Measurements from ENCODE around the gene MYO3B. TPM values are rescaled to one million over a fixed set of nuclear protein-coding genes. Genes with fewer than 3 reads are reported as not detected.
A peak's percentile ranks its signal among the peaks of the same experiment; 100 is the strongest.

The MYO3B gene
- total and polyA plus RNA-seq, 7 experiments from 2014 or later: 0.66 to 0.82 TPM; not detected in 5

DNA sequence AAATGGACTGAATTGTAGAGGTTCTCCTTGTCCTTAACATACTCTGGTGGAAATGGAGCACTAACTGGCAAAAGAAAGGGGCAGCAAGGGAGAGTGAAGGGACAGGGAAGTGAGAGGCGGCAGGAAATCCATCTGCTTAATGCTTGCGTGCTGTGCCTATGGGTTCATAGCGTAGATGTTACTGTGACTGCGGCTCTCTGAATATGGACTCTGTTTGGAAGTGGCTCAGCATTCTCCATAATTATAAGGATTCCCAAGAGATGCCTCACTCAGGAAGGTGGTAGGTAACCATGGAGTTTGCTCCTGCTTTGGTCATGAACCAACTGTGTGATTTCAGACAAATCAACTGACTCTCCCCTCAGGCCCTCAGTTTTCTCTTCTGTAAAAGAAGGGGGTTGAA lies 50.0 kb downstream of the MYO3B start:
- Mint-ChIP-seq H3K4me1 (no peaks in the 10 kb centered on the region), H3K36me3 (no peaks in the 10 kb centered on the region), H3K4me3 (no peak overlapping the region), H3K9me3 (no peaks in the 10 kb centered on the region), H3K27ac (no peak overlapping the region), H3K27me3 (peaks cover 0 to 22% (median 8%) of the 10 kb centered on the region in 5 donors)
- DNase-seq: no peak
- H3K27ac ChIP-seq (ENCODE audit: low read depth, low read length): no peak overlapping the region
- ATAC-seq: no peak
- H3K9me3 ChIP-seq (ENCODE audit: control insufficient read depth in 2 of 3, low read length in 3 of 3): no peaks in the 10 kb centered on the region
- intact Hi-C loops (cut with micrococcal nuclease): no loop called here
- H3K36me3 ChIP-seq (ENCODE audit: control insufficient read depth in 2 of 3, insufficient read depth in 3 of 3, low read length in 3 of 3): no peaks in the 10 kb centered on the region
- no peak overlapping the region for H3K4me3 ChIP-seq (ENCODE audit: low read length)
- CTCF ChIA-PET: no interaction called here
- no peaks in the 10 kb centered on the region for H3K4me1 ChIP-seq (ENCODE audit: control insufficient read depth in 2 of 2, insufficient read depth in 2 of 2, low read length in 2 of 2)
- POLR2A ChIA-PET: no interaction called here
- no peaks in the 10 kb centered on the region for H3K27me3 ChIP-seq (ENCODE audit: control insufficient read depth in 2 of 2, insufficient read depth in 2 of 2, low read length in 2 of 2)

DNA sequence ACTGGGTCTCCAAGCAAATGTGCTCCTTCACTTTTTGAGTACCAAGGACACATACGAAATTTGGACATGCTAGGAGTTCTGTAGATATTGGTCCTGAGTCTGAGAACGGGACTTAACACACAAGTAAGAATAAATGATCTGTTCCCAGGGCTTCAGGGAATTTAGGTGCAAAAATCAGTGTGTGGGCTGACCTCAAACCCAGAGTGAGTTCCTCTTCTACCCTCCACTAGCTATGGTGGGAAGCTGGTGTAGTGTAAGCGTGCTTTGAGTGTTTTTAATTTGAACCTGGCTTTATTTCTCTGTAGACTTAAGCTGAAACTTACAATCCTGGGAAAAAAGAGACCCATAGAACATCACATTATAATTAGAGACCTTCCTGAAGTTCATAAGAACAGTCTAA lies 50.5 kb downstream of the MYO3B start:
- ChIA-PET CTCF (no interaction called here), POLR2A (no interaction called here)
- Histone ChIP-seq H3K27ac (ENCODE audit: low read depth, low read length) (no peak overlapping the region), H3K36me3 (ENCODE audit: control insufficient read depth in 2 of 3, insufficient read depth in 3 of 3, low read length in 3 of 3) (no peaks in the 10 kb centered on the region), H3K9me3 (ENCODE audit: control insufficient read depth in 2 of 3, low read length in 3 of 3) (no peaks in the 10 kb centered on the region), H3K27me3 (ENCODE audit: control insufficient read depth in 2 of 2, insufficient read depth in 2 of 2, low read length in 2 of 2) (no peaks in the 10 kb centered on the region), H3K4me3 (ENCODE audit: low read length) (no peak overlapping the region), H3K4me1 (ENCODE audit: control insufficient read depth in 2 of 2, insufficient read depth in 2 of 2, low read length in 2 of 2) (no peaks in the 10 kb centered on the region)
- H3K9me3 Mint-ChIP-seq: no peaks in the 10 kb centered on the region
- no peak overlapping the region for H3K27ac Mint-ChIP-seq
- intact Hi-C loops (cut with micrococcal nuclease): no loop called here
- peaks cover 0 to 22% (median 8%) of the 10 kb centered on the region in 5 donors for H3K27me3 Mint-ChIP-seq
- H3K4me1 Mint-ChIP-seq: no peaks in the 10 kb centered on the region
- H3K4me3 Mint-ChIP-seq: no peak overlapping the region
- DNase-seq (no peak), ATAC-seq (no peak)
- no peaks in the 10 kb centered on the region for H3K36me3 Mint-ChIP-seq

DNA sequence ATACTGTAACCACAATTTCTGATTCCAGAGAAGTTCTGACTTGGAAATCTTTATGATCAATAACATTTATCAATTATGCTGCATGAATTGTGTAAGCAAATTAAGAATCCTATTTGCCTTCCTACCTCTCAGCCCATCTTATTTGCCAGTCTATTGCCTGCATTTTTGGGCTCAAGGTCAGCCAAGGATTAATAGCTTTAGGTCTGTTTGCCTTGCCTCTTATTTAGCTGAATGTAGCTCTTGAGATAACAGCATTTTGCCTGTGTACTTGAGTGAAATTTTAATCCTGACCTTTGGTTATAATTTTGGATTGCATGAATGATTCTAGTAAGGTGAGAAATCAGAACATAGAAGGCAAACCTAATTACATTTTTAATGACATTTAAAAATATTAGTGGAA lies 51.2 kb downstream of the MYO3B start:
- H3K27me3 ChIP-seq (ENCODE audit: control insufficient read depth in 2 of 2, insufficient read depth in 2 of 2, low read length in 2 of 2): no peaks in the 10 kb centered on the region
- H3K4me1 ChIP-seq (ENCODE audit: control insufficient read depth in 2 of 2, insufficient read depth in 2 of 2, low read length in 2 of 2): no peaks in the 10 kb centered on the region
- POLR2A ChIA-PET: no interaction called here
- ATAC-seq (no peak), DNase-seq (no peak)
- H3K36me3 ChIP-seq (ENCODE audit: control insufficient read depth in 2 of 3, insufficient read depth in 3 of 3, low read length in 3 of 3): no peaks in the 10 kb centered on the region
- intact Hi-C loops (cut with micrococcal nuclease): no loop called here
- CTCF ChIA-PET: no interaction called here
- Mint-ChIP-seq H3K4me1 (no peaks in the 10 kb centered on the region), H3K9me3 (no peaks in the 10 kb centered on the region), H3K27me3 (peaks cover 0 to 22% (median 8%) of the 10 kb centered on the region in 5 donors), H3K4me3 (no peak overlapping the region), H3K27ac (no peak overlapping the region), H3K36me3 (no peaks in the 10 kb centered on the region)
- no peak overlapping the region for H3K27ac ChIP-seq (ENCODE audit: low read depth, low read length)
- no peak overlapping the region for H3K4me3 ChIP-seq (ENCODE audit: low read length)
- no peaks in the 10 kb centered on the region for H3K9me3 ChIP-seq (ENCODE audit: control insufficient read depth in 2 of 3, low read length in 3 of 3)

DNA sequence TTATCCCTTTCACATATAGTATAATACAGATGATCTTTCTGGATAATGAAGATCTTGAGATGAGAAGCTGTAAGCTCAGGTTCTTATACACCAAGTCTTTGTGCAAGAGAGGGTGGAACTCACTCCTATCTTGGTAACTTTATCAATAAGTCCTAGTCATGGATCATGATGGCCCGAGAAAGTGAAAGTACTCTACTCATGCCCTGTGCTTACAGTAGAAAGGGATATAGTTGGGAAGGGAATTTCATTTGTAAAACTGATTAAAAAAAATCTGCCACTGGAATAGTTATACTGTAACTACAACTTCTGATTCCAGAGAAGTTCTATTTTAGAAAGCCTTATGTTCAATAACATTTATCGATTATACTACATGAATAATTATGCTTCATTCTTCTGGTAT lies 51.8 kb downstream of the MYO3B start:
- Mint-ChIP-seq H3K27ac (no peak overlapping the region), H3K4me1 (no peaks in the 10 kb centered on the region), H3K27me3 (peaks cover 0 to 19% (median 8%) of the 10 kb centered on the region in 5 donors), H3K36me3 (no peaks in the 10 kb centered on the region), H3K4me3 (no peak overlapping the region), H3K9me3 (no peaks in the 10 kb centered on the region)
- intact Hi-C loops (cut with micrococcal nuclease): no loop called here
- Histone ChIP-seq H3K4me3 (ENCODE audit: low read length) (no peak overlapping the region), H3K9me3 (ENCODE audit: control insufficient read depth in 2 of 3, low read length in 3 of 3) (no peaks in the 10 kb centered on the region), H3K27ac (ENCODE audit: low read depth, low read length) (no peak overlapping the region), H3K36me3 (ENCODE audit: control insufficient read depth in 2 of 3, insufficient read depth in 3 of 3, low read length in 3 of 3) (no peaks in the 10 kb centered on the region), H3K27me3 (ENCODE audit: control insufficient read depth in 2 of 2, insufficient read depth in 2 of 2, low read length in 2 of 2) (no peaks in the 10 kb centered on the region), H3K4me1 (ENCODE audit: control insufficient read depth in 2 of 2, insufficient read depth in 2 of 2, low read length in 2 of 2) (no peaks in the 10 kb centered on the region)
- ChIA-PET CTCF (no interaction called here), POLR2A (no interaction called here)
- DNase-seq (no peak), ATAC-seq (no peak)

DNA sequence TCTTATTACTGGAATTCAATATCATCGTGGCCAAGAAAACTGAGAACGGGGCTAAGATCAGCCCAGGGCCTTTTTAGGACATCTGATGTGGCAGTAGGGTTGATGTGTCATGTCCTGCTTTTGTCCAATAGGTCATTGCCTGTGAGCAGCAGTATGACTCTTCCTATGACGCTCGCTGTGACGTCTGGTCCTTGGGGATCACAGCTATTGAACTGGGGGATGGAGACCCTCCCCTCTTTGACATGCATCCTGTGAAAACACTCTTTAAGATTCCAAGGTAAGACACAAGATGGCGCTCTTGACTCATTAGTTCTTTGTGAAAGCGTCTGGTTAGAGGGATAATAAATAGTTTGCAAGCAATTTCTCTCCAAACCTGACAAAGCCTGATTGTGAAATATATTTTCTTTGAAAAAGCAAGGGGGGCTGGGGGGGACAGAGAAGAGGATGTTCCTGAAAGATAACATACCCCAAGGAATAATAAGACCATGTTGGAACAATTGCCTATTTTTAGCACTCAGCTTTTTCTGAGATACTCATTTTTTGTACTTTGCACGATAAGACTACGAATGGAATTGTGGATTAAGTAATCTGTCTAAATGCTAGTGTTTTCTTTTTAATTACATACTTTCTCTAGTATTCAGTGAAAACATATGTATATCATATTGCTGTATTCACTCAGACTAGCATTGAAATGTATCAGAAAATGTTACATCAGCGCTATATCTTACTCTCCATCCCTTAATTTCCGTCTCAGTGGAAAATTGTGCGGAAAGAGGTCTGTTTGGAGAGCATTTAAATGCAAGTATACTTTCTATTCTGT lies 58.1 kb downstream of the MYO3B start:
- ChIA-PET POLR2A (no interaction called here), CTCF (interaction anchor here (0.6 kb wide), 1 partner anchor 578 kb away, joined by 3 read pairs; no protein-coding TSS in a partner anchor)
- Histone ChIP-seq H3K27ac (ENCODE audit: low read depth, low read length) (no peak overlapping the region), H3K9me3 (ENCODE audit: control insufficient read depth in 2 of 3, low read length in 3 of 3) (no peaks in the 10 kb centered on the region), H3K4me3 (ENCODE audit: low read length) (no peak overlapping the region), H3K36me3 (ENCODE audit: control insufficient read depth in 2 of 3, insufficient read depth in 3 of 3, low read length in 3 of 3) (no peaks in the 10 kb centered on the region), H3K27me3 (ENCODE audit: control insufficient read depth in 2 of 2, insufficient read depth in 2 of 2, low read length in 2 of 2) (no peaks in the 10 kb centered on the region), H3K4me1 (ENCODE audit: control insufficient read depth in 2 of 2, insufficient read depth in 2 of 2, low read length in 2 of 2) (no peaks in the 10 kb centered on the region)
- intact Hi-C loops (cut with micrococcal nuclease): loop anchor here (1.0 to 2.0 kb wide), 2 partner anchors 579 to 637 kb away; no protein-coding TSS in a partner anchor
- no peaks in the 10 kb centered on the region for H3K4me1 Mint-ChIP-seq
- H3K27ac Mint-ChIP-seq: no peak overlapping the region
- H3K9me3 Mint-ChIP-seq: no peaks in the 10 kb centered on the region
- ATAC-seq: no peak
- H3K4me3 Mint-ChIP-seq: no peak overlapping the region
- peak in 2 of 9 donors; percentile 0 to 2 for DNase-seq
- no peaks in the 10 kb centered on the region for H3K36me3 Mint-ChIP-seq
- peaks cover 18 to 32% (median 29%) of the 10 kb centered on the region in 5 donors for H3K27me3 Mint-ChIP-seq

DNA sequence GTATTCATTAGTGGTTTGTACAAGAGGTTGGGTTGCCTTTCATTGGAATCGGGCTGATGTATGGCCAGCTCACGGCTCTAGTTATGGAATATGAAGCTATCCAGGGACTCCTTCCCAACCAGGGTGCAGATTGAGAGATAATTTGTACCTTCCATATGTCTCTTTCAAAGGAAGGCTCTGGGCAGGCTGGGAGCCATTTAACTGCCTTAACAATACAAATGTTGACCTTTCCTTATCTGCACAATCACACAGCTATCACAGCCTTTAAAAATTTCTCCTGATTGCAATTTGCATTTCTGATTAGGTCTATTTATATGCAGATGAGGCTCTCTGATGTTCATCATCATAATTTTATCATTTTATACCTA lies 58.7 kb downstream of the MYO3B start:
- Mint-ChIP-seq H3K9me3 (no peaks in the 10 kb centered on the region), H3K36me3 (no peaks in the 10 kb centered on the region), H3K27ac (no peak overlapping the region), H3K27me3 (peaks cover 24 to 38% (median 35%) of the 10 kb centered on the region in 5 donors), H3K4me3 (no peak overlapping the region), H3K4me1 (no peaks in the 10 kb centered on the region)
- H3K27ac ChIP-seq (ENCODE audit: low read depth, low read length): no peak overlapping the region
- no peaks in the 10 kb centered on the region for H3K4me1 ChIP-seq (ENCODE audit: control insufficient read depth in 2 of 2, insufficient read depth in 2 of 2, low read length in 2 of 2)
- CTCF ChIA-PET: interaction anchor here (0.6 kb wide), 1 partner anchor 577 kb away, joined by 3 read pairs; no protein-coding TSS in a partner anchor
- no peaks in the 10 kb centered on the region for H3K27me3 ChIP-seq (ENCODE audit: control insufficient read depth in 2 of 2, insufficient read depth in 2 of 2, low read length in 2 of 2)
- POLR2A ChIA-PET: no interaction called here
- no peak overlapping the region for H3K4me3 ChIP-seq (ENCODE audit: low read length)
- intact Hi-C loops (cut with micrococcal nuclease): loop anchor here (1.0 to 2.0 kb wide), 2 partner anchors 579 to 636 kb away; no protein-coding TSS in a partner anchor
- no peaks in the 10 kb centered on the region for H3K9me3 ChIP-seq (ENCODE audit: control insufficient read depth in 2 of 3, low read length in 3 of 3)
- no peaks in the 10 kb centered on the region for H3K36me3 ChIP-seq (ENCODE audit: control insufficient read depth in 2 of 3, insufficient read depth in 3 of 3, low read length in 3 of 3)
- DNase-seq (no peak), ATAC-seq (no peak)

DNA sequence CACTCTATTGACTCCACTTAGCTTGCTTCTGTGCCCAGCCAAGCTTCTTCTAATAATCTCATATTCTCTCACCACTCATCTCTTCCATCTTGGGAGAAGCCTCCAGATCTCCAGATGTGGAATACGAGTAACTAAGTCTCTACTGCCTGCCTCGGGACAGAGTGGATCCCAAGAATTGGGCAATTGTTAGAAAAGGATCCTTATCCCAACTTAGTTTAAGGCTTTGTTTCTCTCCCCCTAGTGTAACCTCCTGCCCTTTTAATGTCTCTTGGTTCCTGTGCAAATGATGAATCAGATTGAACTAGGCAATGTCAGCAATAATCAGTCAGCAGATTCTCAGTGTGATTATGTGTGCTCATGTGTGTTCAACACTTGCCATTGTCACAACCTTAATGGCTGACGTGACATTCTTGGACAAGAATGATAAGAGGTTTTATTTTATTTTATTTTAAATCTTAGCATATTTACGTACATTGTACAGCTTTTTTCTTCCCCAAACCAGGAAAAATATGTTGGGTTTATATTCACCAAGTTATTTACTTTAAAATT lies 59.7 kb downstream of the MYO3B start:
- Mint-ChIP-seq H3K27ac (no peak overlapping the region), H3K36me3 (no peaks in the 10 kb centered on the region), H3K4me3 (no peak overlapping the region), H3K4me1 (no peaks in the 10 kb centered on the region), H3K27me3 (peaks cover 24 to 43% (median 40%) of the 10 kb centered on the region in 5 donors), H3K9me3 (no peaks in the 10 kb centered on the region)
- no peaks in the 10 kb centered on the region for H3K9me3 ChIP-seq (ENCODE audit: control insufficient read depth in 2 of 3, low read length in 3 of 3)
- ATAC-seq (no peak), DNase-seq (no peak)
- intact Hi-C loops (cut with micrococcal nuclease): loop anchor here in 1 of 2 donors (2.0 kb wide), 1 partner anchor 635 kb away; no protein-coding TSS in a partner anchor
- H3K27me3 ChIP-seq (ENCODE audit: control insufficient read depth in 2 of 2, insufficient read depth in 2 of 2, low read length in 2 of 2): no peaks in the 10 kb centered on the region
- H3K4me3 ChIP-seq (ENCODE audit: low read length): no peak overlapping the region
- H3K27ac ChIP-seq (ENCODE audit: low read depth, low read length): no peak overlapping the region
- POLR2A ChIA-PET: no interaction called here
- CTCF ChIA-PET: no interaction called here
- no peaks in the 10 kb centered on the region for H3K36me3 ChIP-seq (ENCODE audit: control insufficient read depth in 2 of 3, insufficient read depth in 3 of 3, low read length in 3 of 3)
- H3K4me1 ChIP-seq (ENCODE audit: control insufficient read depth in 2 of 2, insufficient read depth in 2 of 2, low read length in 2 of 2): no peaks in the 10 kb centered on the region

Data from naive thymus-derived CD4-positive, alpha-beta T cell (primary cell).